Germinal center (tissue), 1 donor: ENCODE results near the gene ACOT12.
A peak's percentile ranks its signal among the peaks of the same experiment; 100 is the strongest.

Experiments used
- DNase-seq: peaks from one replicate; pipeline ENCODE4 v3.0.0; 2012; ENCODE audit warnings: mixed read lengths, low spot score

Gene ACOT12

DNA sequence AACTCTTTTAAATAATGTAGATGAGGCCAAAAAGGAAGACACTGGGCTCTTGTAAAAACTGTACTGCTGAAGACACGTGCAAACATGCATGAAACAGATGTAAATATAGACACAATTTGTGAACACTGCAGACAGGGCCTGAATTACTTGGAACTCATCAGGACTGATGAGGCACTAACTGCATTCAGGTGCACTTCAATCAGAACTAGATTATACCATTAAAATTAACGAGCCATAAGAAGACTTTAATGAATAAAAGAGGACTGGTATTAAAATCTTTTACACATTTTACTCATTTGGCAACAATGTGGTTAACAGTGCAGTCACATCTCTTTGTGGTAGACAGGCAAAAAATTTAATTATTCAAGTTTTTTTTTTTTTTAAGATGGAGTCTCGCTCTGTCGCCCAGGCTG, 105.9 kb downstream of the ACOT12 start:
- DNase-seq: peak; percentile 47

DNA sequence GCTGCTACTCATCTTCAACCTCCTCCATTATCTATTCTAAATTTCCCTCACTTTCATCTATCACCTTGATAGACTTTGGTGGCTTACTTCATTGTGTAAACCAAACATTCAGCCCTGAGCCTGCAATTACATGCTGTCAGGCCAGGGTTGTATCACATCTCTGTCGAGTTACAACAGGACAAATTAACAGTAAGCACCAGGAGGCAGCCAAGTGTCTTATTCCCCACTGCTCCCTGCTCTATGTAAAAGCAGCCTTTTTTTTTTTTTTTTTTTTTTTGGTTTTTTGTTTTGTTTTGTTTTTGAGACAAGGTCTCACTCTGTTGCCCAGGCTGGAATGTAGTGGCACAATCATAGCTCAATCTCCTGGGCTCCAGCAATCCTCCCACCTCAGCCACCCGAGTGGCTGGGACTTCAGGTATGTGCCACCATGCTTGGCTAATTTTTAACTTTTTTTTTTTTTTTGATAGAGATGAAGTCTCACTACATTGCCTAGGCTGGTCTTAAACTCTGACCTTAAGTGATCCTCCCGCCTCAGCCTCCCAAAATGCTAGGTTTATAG, 107.8 kb downstream of the ACOT12 start:
- no peak for DNase-seq

DNA sequence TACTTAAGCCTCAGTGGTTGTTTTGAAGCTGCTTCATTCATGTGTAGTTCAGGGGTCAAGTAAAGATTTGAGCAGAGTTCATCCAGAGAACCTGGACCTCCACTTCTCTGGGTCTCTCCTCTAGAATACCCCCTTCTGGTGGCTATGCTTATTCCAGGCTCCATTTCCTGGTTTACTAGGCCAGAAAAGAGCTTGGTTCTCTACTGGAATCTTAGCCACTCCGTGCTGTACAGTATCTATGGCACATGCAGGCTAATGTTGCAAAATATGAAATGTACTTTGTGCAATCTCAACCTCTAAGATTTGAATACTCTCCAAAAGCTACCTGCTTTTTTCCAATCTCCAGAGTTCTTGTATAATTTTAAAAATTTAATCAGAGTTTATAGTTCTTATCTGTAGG, 110.0 kb downstream of the ACOT12 start:
- DNase-seq: no peak
